IMR-90 (cell line): ENCODE results near the gene ING3. TPM values are rescaled to one million over a fixed set of nuclear protein-coding genes. Genes with fewer than 3 reads are reported as not detected.

Experiments
- ATAC-seq: fragments of 200-7000 bp; cut with Tn5 transposase; 2 replicates; pipeline ENCODE4 v1.9.1; 2020; ENCODE audit warnings: low read depth, mild to moderate bottlenecking, moderate library complexity
- BruUV-seq: library from RNA; stranded (reverse); fragments of 400-500 nt; replicated peaks from 2 replicates; lab custom pipeline; 2021; lab: Mats Ljungman, UMichigan
- CTCF ChIA-PET: fragments of 300-600 bp; formaldehyde crosslinking; extraction: SDS; loops from one replicate; lab custom pipeline; 2021; ENCODE audit warnings: antibody characterized with exemption; lab: Yijun Ruan, JAX
- POLR2A ChIA-PET: fragments of 300-600 bp; sonication (Branson Sonifier 250); formaldehyde crosslinking; loops from one replicate; lab custom pipeline; 2022; ENCODE audit warnings: antibody characterized with exemption; ENCODE audit not compliant: unreplicated experiment; lab: Charles Lee
- DNase-seq: peaks from one replicate; pipeline ENCODE4 v3.0.0; 2013
- H2AFZ ChIP-seq: replicated peaks from 2 replicates; pipeline ENCODE3; 2013; ENCODE audit warnings: low read length, mild to moderate bottlenecking; ENCODE audit not compliant: poor library complexity
- H2AK5ac ChIP-seq: 2 replicates; pipeline ENCODE4 v1.6.1; 2013; ENCODE audit warnings: low read depth, low read length, inconsistent platforms
- H2AK9ac ChIP-seq: replicated peaks from 2 replicates; pipeline ENCODE3; 2013; ENCODE audit warnings: mild to moderate bottlenecking, low read depth, low read length, moderate library complexity; ENCODE audit not compliant: poor library complexity
- H2BK120ac ChIP-seq: 2 replicates; pipeline ENCODE4 v1.6.1; 2013; ENCODE audit warnings: low read depth, low read length, inconsistent platforms
- H2BK15ac ChIP-seq: 3 replicates; pipeline ENCODE4 v1.6.1; 2013; ENCODE audit warnings: low read depth, low read length, inconsistent platforms
- H2BK20ac ChIP-seq: 2 replicates; pipeline ENCODE4 v1.6.1; 2013; ENCODE audit warnings: low read depth, mild to moderate bottlenecking, inconsistent platforms, low read length, moderate library complexity
- H2BK5ac ChIP-seq: 2 replicates; pipeline ENCODE4 v1.6.1; 2013; ENCODE audit warnings: mild to moderate bottlenecking, low read depth, low read length, inconsistent platforms; ENCODE audit not compliant: poor library complexity, severe bottlenecking
- H3K14ac ChIP-seq: replicated peaks from 2 replicates; pipeline ENCODE4 v1.6.1; 2013; ENCODE audit warnings: low read depth, low read length, inconsistent platforms
- H3K18ac ChIP-seq: 2 replicates; pipeline ENCODE4 v1.6.1; 2013; ENCODE audit warnings: low read depth, low read length, control low read depth
- H3K23ac ChIP-seq: 2 replicates; pipeline ENCODE4 v1.6.1; 2013; ENCODE audit warnings: low read depth, low read length, inconsistent platforms
- H3K27ac ChIP-seq: 2 replicates; pipeline ENCODE4 v1.5.1; 2013; ENCODE audit warnings: mild to moderate bottlenecking, control low read depth, low read length; ENCODE audit not compliant: insufficient read depth
- H3K27me3 ChIP-seq: 2 replicates; pipeline ENCODE4 v1.6.1; 2013; ENCODE audit warnings: low read length; ENCODE audit not compliant: control insufficient read depth, insufficient read depth
- H3K36me3 ChIP-seq: 2 replicates; pipeline ENCODE4 v1.6.1; 2013; ENCODE audit warnings: low read length, mixed read lengths; ENCODE audit not compliant: control insufficient read depth, insufficient read depth
- H3K4ac ChIP-seq: 2 replicates; pipeline ENCODE4 v1.6.1; 2013; ENCODE audit warnings: low read depth, low read length, inconsistent platforms
- H3K4me1 ChIP-seq: 2 replicates; pipeline ENCODE4 v1.6.1; 2013; ENCODE audit warnings: low read length, mixed read lengths; ENCODE audit not compliant: control insufficient read depth, insufficient read depth
- H3K4me2 ChIP-seq: 2 replicates; pipeline ENCODE4 v1.6.1; 2013; ENCODE audit warnings: low read depth, mild to moderate bottlenecking, control low read depth, low read length, moderate library complexity
- H3K4me3 ChIP-seq: 2 replicates; pipeline ENCODE4 v1.5.1; 2013; ENCODE audit warnings: low read depth, mild to moderate bottlenecking, control low read depth, low read length, moderate library complexity; ENCODE audit not compliant: insufficient read depth
- H3K56ac ChIP-seq: 2 replicates; pipeline ENCODE4 v1.6.1; 2013; ENCODE audit warnings: low read length, inconsistent platforms; ENCODE audit not compliant: insufficient read depth; ENCODE audit errors: extremely low read depth
- H3K79me1 ChIP-seq, 2 experiments: 2 replicates each; pipeline ENCODE4 v1.6.1; 2013; ENCODE audit warnings: low read length in 2 of 2, inconsistent platforms in 1 of 2, low read depth in 1 of 2
- H3K9ac ChIP-seq: 2 replicates; pipeline ENCODE4 v1.6.1; 2013; ENCODE audit warnings: low read depth, low read length, control low read depth
- H3K9me1 ChIP-seq: 2 replicates; pipeline ENCODE4 v1.6.1; 2013; ENCODE audit warnings: low read length, inconsistent platforms; ENCODE audit not compliant: insufficient read depth
- H3K9me3 ChIP-seq: 2 replicates; pipeline ENCODE4 v1.6.1; 2013; ENCODE audit warnings: low read length; ENCODE audit not compliant: control insufficient read depth, insufficient read depth
- H4K20me1 ChIP-seq: 2 replicates; pipeline ENCODE4 v1.6.1; 2013; ENCODE audit warnings: low read length, inconsistent platforms; ENCODE audit not compliant: insufficient read depth
- H4K5ac ChIP-seq: 2 replicates; pipeline ENCODE4 v1.6.1; 2013; ENCODE audit warnings: mild to moderate bottlenecking, low read depth, low read length, control low read depth
- H4K8ac ChIP-seq, 2 experiments: 2 replicates each; pipeline ENCODE4 v1.6.1; 2013; ENCODE audit warnings: low read depth in 2 of 2, low read length in 2 of 2, control low read depth in 1 of 2, inconsistent platforms in 1 of 2
- H4K91ac ChIP-seq: 2 replicates; pipeline ENCODE4 v1.6.1; 2013; ENCODE audit warnings: low read depth, low read length, inconsistent platforms; ENCODE audit not compliant: insufficient read depth
- BHLHE40 ChIP-seq: fragments of 150-350 bp; IDR thresholded peaks from 2 replicates; pipeline ENCODE4 v1.6.1; 2016; ENCODE audit warnings: mild to moderate bottlenecking, low read depth, low read length
- MAFK ChIP-seq: IDR thresholded peaks from 2 replicates; pipeline ENCODE4 v1.6.1; 2012; ENCODE audit warnings: low read depth, low read length, improper control_type of control experiment
- dilution Hi-C: fragments of 300-500 bp; cut with HindIII; formaldehyde crosslinking; loops from one replicate; pipeline ENCODE4 v1.14.3; 2018; ENCODE audit warnings: low sequenced_read_pairs; ENCODE audit not compliant: unreplicated experiment
- in situ Hi-C: fragments of 300-500 bp; cut with MboI; formaldehyde crosslinking; loops from 3 replicates; pipeline ENCODE4 v1.14.3; 2019; ENCODE audit warnings: low sequenced_read_pairs, inconsistent platforms, mixed read lengths
- intact Hi-C: fragments of 100-400 bp; cut with micrococcal nuclease; formaldehyde crosslinking; loops from 2 replicates; pipeline ENCODE4 v1.10.0; 2022
- polyA plus RNA-seq, 3 experiments: library from polyadenylated mRNA; depleted of rRNA; stranded (reverse); fragments of >200 nt; gene quantifications; 2 replicates each; pipeline ENCODE4 v1.2.3, GENCODE V29; 2012; ENCODE audit warnings: low replicate concordance in 1 of 3
- total RNA-seq: library from RNA; depleted of rRNA; stranded (reverse); fragments of >200 nt; gene quantifications from 2 replicates; pipeline ENCODE4 v1.2.3, GENCODE V29; 2012

The ING3 gene
- total and polyA plus RNA-seq, 2 of the 4 experiments (the other 2 are of a cell fraction): 7.2 to 11.3 TPM

GRCh38 chr7:120947980-120948379 is 2.6 kb upstream of the ING3 start:
- no peak overlapping the region for H2BK15ac ChIP-seq
- no peak overlapping the region for H2AK5ac ChIP-seq
- H4K5ac ChIP-seq: no peak overlapping the region
- H2AFZ ChIP-seq: no peak overlapping the region
- no peak overlapping the region for H3K4me3 ChIP-seq
- H2BK20ac ChIP-seq: no peak overlapping the region
- no peak overlapping the region for H3K4ac ChIP-seq
- H2BK120ac ChIP-seq: no peak overlapping the region
- no peak overlapping the region for H3K9ac ChIP-seq
- no peaks in the 10 kb centered on the region for H3K9me1 ChIP-seq
- peaks cover 8 to 10% of the 10 kb centered on the region in 2 experiments for H3K79me1 ChIP-seq
- H3K56ac ChIP-seq: no peak overlapping the region
- CTCF ChIA-PET: no interaction called here
- dilution Hi-C loops (no loop called here), in situ Hi-C loops (no loop called here), intact Hi-C loops (no loop called here)
- H3K4me1 ChIP-seq: 0 out of 2 replicates have a peak, but pooled peaks cover 2% of the 10 kb centered on the region
- POLR2A ChIA-PET: no interaction called here
- DNase-seq: no peak
- H2AK9ac ChIP-seq: no peak overlapping the region
- no TSS peak for BruUV-seq
- H3K9me3 ChIP-seq: no peaks in the 10 kb centered on the region
- H4K8ac ChIP-seq: no peak overlapping the region
- no peak overlapping the region for H3K4me2 ChIP-seq
- TF ChIP-seq MAFK: no peak
- TF ChIP-seq BHLHE40: no peak
- H3K23ac ChIP-seq: no peak overlapping the region
- 0 out of 2 replicates have a peak, but pooled peaks cover 2% of the 10 kb centered on the region for H3K27me3 ChIP-seq
- H4K91ac ChIP-seq: no peak overlapping the region
- ATAC-seq: no peak
- no peak overlapping the region for H2BK5ac ChIP-seq
- H3K27ac ChIP-seq: no peak overlapping the region
- 0 out of 2 replicates have a peak, but pooled peaks cover 4% of the 10 kb centered on the region for H4K20me1 ChIP-seq
- H3K18ac ChIP-seq: no peak overlapping the region
- no peak overlapping the region for H3K14ac ChIP-seq
- no peaks in the 10 kb centered on the region for H3K36me3 ChIP-seq
